H1 (cell line): ENCODE data around the gene TMEM41A. TPM values are rescaled to one million over a fixed set of nuclear protein-coding genes. Genes with fewer than 3 reads are reported as not detected.

Experiments
- CTCF ChIA-PET: fragments of 300-600 bp; sonication (Branson Sonifier 250); formaldehyde crosslinking; loops from one replicate; lab custom pipeline; 2021; ENCODE audit not compliant: partially characterized antibody; lab: Charles Lee
- POLR2A ChIA-PET: fragments of 300-600 bp; sonication (Branson Sonifier 250); formaldehyde crosslinking; loops from one replicate; lab custom pipeline; 2021; ENCODE audit warnings: inconsistent platforms; ENCODE audit not compliant: partially characterized antibody; lab: Charles Lee
- DNase-seq, 2 experiments: peaks; one replicate each; pipeline versions ENCODE4 v3.0.0 to v3.0.0-alpha.2; 2010 to 2022; ENCODE audit warnings: low spot score in 2 of 2, low read depth in 1 of 2, mixed read lengths in 1 of 2
- FAIRE-seq: peaks from 2 replicates; lab custom pipeline; 2011; peaks lifted over from hg19 to GRCh38; lab: Jason Lieb, UNC
- H2AFZ ChIP-seq: 2 replicates; pipeline ENCODE4 v1.8.1; 2012; ENCODE audit warnings: low read length, inconsistent platforms
- H2AK5ac ChIP-seq: 2 replicates; pipeline ENCODE4 v1.6.1; 2013; ENCODE audit warnings: low read depth, low read length
- H2BK120ac ChIP-seq: replicated peaks from 2 replicates; pipeline ENCODE3; 2013; ENCODE audit warnings: low read depth, low read length, inconsistent platforms
- H2BK12ac ChIP-seq: 2 replicates; pipeline ENCODE4 v1.6.1; 2013; ENCODE audit warnings: low read depth, low read length
- H2BK15ac ChIP-seq: 2 replicates; pipeline ENCODE4 v1.6.1; 2013; ENCODE audit warnings: low read length
- H2BK20ac ChIP-seq: 2 replicates; pipeline ENCODE4 v1.6.1; 2013; ENCODE audit warnings: low read length
- H2BK5ac ChIP-seq: 2 replicates; pipeline ENCODE4 v1.6.1; 2013; ENCODE audit warnings: low read depth, low read length
- H3K14ac ChIP-seq: 2 replicates; pipeline ENCODE4 v1.6.1; 2013; ENCODE audit warnings: inconsistent platforms; ENCODE audit not compliant: insufficient read length
- H3K18ac ChIP-seq: 2 replicates; pipeline ENCODE4 v1.6.1; 2013; ENCODE audit warnings: low read length; ENCODE audit errors: extremely low read depth
- H3K23ac ChIP-seq: 2 replicates; pipeline ENCODE4 v1.6.1; 2013; ENCODE audit warnings: inconsistent platforms; ENCODE audit not compliant: insufficient read length
- H3K23me2 ChIP-seq: 2 replicates; pipeline ENCODE4 v1.6.1; 2013; ENCODE audit warnings: low read depth, low read length
- H3K27ac ChIP-seq: 2 replicates; pipeline ENCODE4 v1.6.1; 2011; ENCODE audit warnings: low read depth, low read length, inconsistent platforms
- H3K27me3 ChIP-seq, 4 experiments: replicated peaks in 1 of 4; 1 replicate in 1 of 4; 2 replicates in 3 of 4; pipeline versions ENCODE4 v1.6.1 to v1.8.1; 2011 to 2013; ENCODE audit warnings: low read length in 3 of 4, mild to moderate bottlenecking in 3 of 4, inconsistent platforms in 2 of 4, mixed read lengths in 2 of 4, moderate library complexity in 1 of 4; ENCODE audit not compliant: control insufficient read depth in 3 of 4, insufficient read depth in 3 of 4; ENCODE audit errors: extremely low read depth in 1 of 4
- H3K36me3 ChIP-seq, 4 experiments: 2 replicates each; pipeline versions ENCODE4 v1.6.1 to v1.8.1; 2011 to 2013; ENCODE audit warnings: mild to moderate bottlenecking in 4 of 4, low read length in 3 of 4, moderate library complexity in 2 of 4, control low read depth in 1 of 4, inconsistent platforms in 1 of 4; ENCODE audit not compliant: insufficient read depth in 4 of 4, control insufficient read depth in 2 of 4
- H3K4ac ChIP-seq: replicated peaks from 2 replicates; pipeline ENCODE3; 2013; ENCODE audit warnings: low read length, low read depth, mixed read lengths, inconsistent platforms; ENCODE audit not compliant: insufficient read length
- H3K4me1 ChIP-seq, 4 experiments: replicated peaks in 1 of 4; 1 replicate in 1 of 4; 2 replicates in 3 of 4; pipeline versions ENCODE4 v1.6.1 to v1.8.1; 2011 to 2013; ENCODE audit warnings: low read length in 3 of 4, inconsistent platforms in 2 of 4, mixed read lengths in 1 of 4; ENCODE audit not compliant: insufficient read depth in 4 of 4, control insufficient read depth in 3 of 4
- H3K4me2 ChIP-seq, 2 experiments: 2 replicates each; pipeline versions ENCODE4 v1.6.1 to v1.8.1; 2011 to 2013; ENCODE audit warnings: low read depth in 2 of 2, low read length in 2 of 2, control low read depth in 1 of 2, inconsistent platforms in 1 of 2, mild to moderate bottlenecking in 1 of 2; ENCODE audit not compliant: insufficient read depth in 1 of 2
- H3K4me3 ChIP-seq, 4 experiments: fragments of 200-600, 300-600 bp in 1 of 4; sonication (generic), shearing (Covaris generic), sonication (Bioruptor Twin) in 1 of 4; 2 replicates each; pipeline versions ENCODE4 v1.5.1 to v1.8.1; 2011 to 2016; ENCODE audit warnings: low read length in 4 of 4, low read depth in 3 of 4, control low read depth in 2 of 4, inconsistent platforms in 2 of 4, mild to moderate bottlenecking in 2 of 4, mixed read lengths in 1 of 4, moderate library complexity in 1 of 4; ENCODE audit not compliant: insufficient read depth in 2 of 4; ENCODE audit errors: extremely low read depth in 1 of 4
- H3K56ac ChIP-seq: replicated peaks from 2 replicates; pipeline ENCODE3; 2013; ENCODE audit warnings: low read depth, mild to moderate bottlenecking, mixed read lengths, low read length, inconsistent platforms; ENCODE audit not compliant: insufficient read length
- H3K79me1 ChIP-seq: 2 replicates; pipeline ENCODE4 v1.6.1; 2013; ENCODE audit warnings: low read depth, low read length, control low read depth
- H3K79me2 ChIP-seq, 2 experiments: 2 replicates each; pipeline versions ENCODE4 v1.6.1 to v1.8.1; 2012 to 2013; ENCODE audit warnings: low read length in 2 of 2, mild to moderate bottlenecking in 2 of 2, inconsistent platforms in 1 of 2; ENCODE audit not compliant: insufficient read depth in 2 of 2, control insufficient read depth in 1 of 2
- H3K9ac ChIP-seq, 4 experiments: replicated peaks in 1 of 4; 1 replicate in 1 of 4; 2 replicates in 3 of 4; pipeline versions ENCODE4 v1.6.1 to v1.8.1; 2011 to 2013; ENCODE audit warnings: low read depth in 3 of 4, low read length in 3 of 4, control low read depth in 2 of 4, mild to moderate bottlenecking in 2 of 4, moderate library complexity in 2 of 4, inconsistent platforms in 1 of 4; ENCODE audit errors: extremely low read depth in 1 of 4
- H3K9me3 ChIP-seq, 2 experiments: 2 replicates each; pipeline versions ENCODE4 v1.6.1 to v1.8.1; 2012 to 2013; ENCODE audit warnings: mild to moderate bottlenecking in 2 of 2, moderate library complexity in 2 of 2, control low read depth in 1 of 2, inconsistent platforms in 1 of 2, low read depth in 1 of 2, low read length in 1 of 2, mixed read lengths in 1 of 2; ENCODE audit not compliant: insufficient read depth in 2 of 2
- H4K20me1 ChIP-seq, 2 experiments: replicated peaks in 1 of 2; 2 replicates each; pipeline versions ENCODE3 to v1.8.1; 2011 to 2013; ENCODE audit warnings: inconsistent platforms in 2 of 2, low read length in 2 of 2, mild to moderate bottlenecking in 1 of 2; ENCODE audit not compliant: insufficient read depth in 2 of 2, control insufficient read depth in 1 of 2
- H4K5ac ChIP-seq: 2 replicates; pipeline ENCODE4 v1.6.1; 2013; ENCODE audit warnings: low read length, low read depth, mixed read lengths, inconsistent platforms; ENCODE audit not compliant: insufficient read length
- H4K8ac ChIP-seq: 2 replicates; pipeline ENCODE4 v1.8.0; 2013; ENCODE audit warnings: mild to moderate bottlenecking, moderate library complexity, low read length, inconsistent platforms; ENCODE audit not compliant: insufficient read depth; ENCODE audit errors: extremely low read depth
- H4K91ac ChIP-seq: replicated peaks from 2 replicates; pipeline ENCODE3; 2013; ENCODE audit warnings: low read length, mixed read lengths, inconsistent platforms; ENCODE audit not compliant: insufficient read length
- BRCA1 ChIP-seq: IDR thresholded peaks from 2 replicates; pipeline ENCODE4 v1.6.1; 2012; ENCODE audit warnings: low read depth, low read length, improper control_type of control experiment
- CBX8 ChIP-seq: fragments of 300-800, 300-1000 bp; sonication (generic); IDR thresholded peaks from 2 replicates; pipeline ENCODE4 v1.7.1; 2016; ENCODE audit warnings: low read depth, low read length, borderline replicate concordance
- EGR1 ChIP-seq: IDR thresholded peaks from 2 replicates; pipeline ENCODE4 v1.6.1; 2011; ENCODE audit warnings: low read depth, low read length, borderline replicate concordance
- EP300 ChIP-seq, 2 experiments: IDR thresholded peaks; 1 replicate in 1 of 2; 2 replicates in 1 of 2; pipeline ENCODE4 v1.6.1; 2011 to 2012; ENCODE audit warnings: low read depth in 2 of 2, low read length in 2 of 2, mild to moderate bottlenecking in 2 of 2, borderline replicate concordance in 1 of 2, inconsistent platforms in 1 of 2, moderate library complexity in 1 of 2
- HDAC6 ChIP-seq: IDR thresholded peaks from one replicate; pipeline ENCODE4 v1.7.1; 2012; ENCODE audit warnings: low read depth, mild to moderate bottlenecking, inconsistent platforms, low read length, moderate library complexity
- RAD21 ChIP-seq, 2 experiments: IDR thresholded peaks in 1 of 2; conservative IDR thresholded peaks in 1 of 2; 2 replicates each; pipeline ENCODE4 v1.6.1; 2011; ENCODE audit warnings: low read depth in 2 of 2, low read length in 2 of 2, improper control_type of control experiment in 1 of 2, inconsistent platforms in 1 of 2, mild to moderate bottlenecking in 1 of 2, moderate library complexity in 1 of 2
- RNF2 ChIP-seq: fragments of 200-900, 300-1000 bp; sonication (generic); IDR thresholded peaks from 2 replicates; pipeline ENCODE4 v1.7.1; 2016; ENCODE audit warnings: borderline replicate concordance, low read depth, mild to moderate bottlenecking, antibody characterized with exemption, low read length; ENCODE audit not compliant: poor library complexity, severe bottlenecking; ENCODE audit errors: missing control alignments
- WGBS, 2 experiments: shearing (Covaris generic) in 1 of 2; methylation state at CpG; one replicate each; pipeline versions ENCODE4 v1.1.6 to v1.1.7; 2013 to 2015; ENCODE audit warnings: low lambda C conversion rate in 2 of 2, mixed read lengths in 2 of 2, inconsistent platforms in 1 of 2, low coverage in 1 of 2, missing lambda C conversion rate in 1 of 2; ENCODE audit not compliant: insufficient replicate concordance in 2 of 2, insufficient coverage in 1 of 2, insufficient read length in 1 of 2; ENCODE audit errors: extremely low coverage in 1 of 2, missing lambda C conversion rate in 1 of 2; 5-methylcytosine and 5-hydroxymethylcytosine counted together
- polyA plus RNA-seq, 7 experiments: library from polyadenylated mRNA; depleted of rRNA in 3 of 7; stranded (reverse) in 5 of 7; unstranded in 2 of 7; fragments of >200 nt in 5 of 7; fragments of 200-250 nt in 2 of 7; gene quantifications; 1 replicate in 5 of 7; 2 replicates in 1 of 7; 4 replicates in 1 of 7; pipeline versions ENCODE4 v1.2.1 to v1.2.3, GENCODE V29; 2011 to 2013; ENCODE audit warnings: missing spikeins in 2 of 7, mixed read lengths in 2 of 7
- total RNA-seq: library from RNA; stranded (reverse); fragmentation: NEBNext Ultra II Directional; extraction: Animal tissue kit (Norgen Biotek cat#: 25700); gene quantifications from 2 replicates; pipeline ENCODE4 v1.2.1, GENCODE V29; 2021

TMEM41A gene
- total and polyA plus RNA-seq, 2 of the 8 experiments (the other 6 are each of a cell fraction or from before 2014, with no cell fraction given), result 14.1 to 17.5 TPM

DNA sequence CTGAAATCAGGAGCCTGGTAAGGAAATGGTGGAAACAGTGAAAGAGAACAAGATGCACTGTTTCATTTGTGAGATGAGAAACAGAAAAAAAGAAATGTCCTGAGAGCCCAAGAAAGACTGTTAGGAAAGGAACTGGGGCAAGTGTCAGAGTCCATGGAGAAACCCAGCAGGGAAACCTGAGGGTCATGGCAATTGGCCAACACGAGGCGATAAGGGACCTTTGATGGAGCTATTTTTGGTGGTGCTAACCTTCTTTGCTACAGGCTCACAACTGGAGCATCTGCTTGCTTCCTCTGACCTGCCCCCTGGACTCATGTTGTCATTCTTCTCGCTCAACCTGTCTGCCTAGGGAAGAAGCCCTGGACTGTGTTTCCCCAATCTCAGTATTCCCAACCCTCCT is 4.2 kb upstream of the TMEM41A start:
- H4K91ac ChIP-seq, result no peak overlapping the region
- TF ChIP-seq EGR1, result no peak
- TF ChIP-seq EP300 (IDR thresholded peaks at IDR 0.05; ENCODE audit: borderline replicate concordance in 1 of 2, low read depth in 2 of 2, low read length in 2 of 2), result no peak
- TF ChIP-seq HDAC6, result no peak
- TF ChIP-seq RNF2, result no peak
- TF ChIP-seq RAD21 (IDR thresholded peaks at IDR 0.05 in 1 of 2, conservative IDR thresholded peaks at IDR 0.05 in 1 of 2; ENCODE audit: low read depth in 2 of 2, low read length in 2 of 2), result no peak
- no peak for TF ChIP-seq CBX8
- no peak for TF ChIP-seq BRCA1
- ChIA-PET CTCF (interaction anchor here (0.8 to 3.1 kb wide), 4 partner anchors 10 to 72 kb away, joined by 3 to 11 read pairs (median 3); no protein-coding TSS in a partner anchor), POLR2A (no interaction called here)
- no peak overlapping the region for H2BK12ac ChIP-seq
- no peak overlapping the region for H4K5ac ChIP-seq
- no peaks in the 10 kb centered on the region for H3K79me2 ChIP-seq
- no peak overlapping the region for H3K23ac ChIP-seq
- FAIRE-seq (no peak), DNase-seq (no peak)
- no peak overlapping the region for H3K9ac ChIP-seq
- H3K18ac ChIP-seq, result no peak overlapping the region
- H2BK20ac ChIP-seq, result no peak overlapping the region
- H2BK5ac ChIP-seq, result no peak overlapping the region
- no peak overlapping the region for H3K4ac ChIP-seq
- H3K36me3 ChIP-seq, result no peaks in the 10 kb centered on the region
- no peak overlapping the region for H3K4me2 ChIP-seq
- no peak overlapping the region for H3K4me3 ChIP-seq
- H3K56ac ChIP-seq, result no peak overlapping the region
- H3K14ac ChIP-seq, result no peak overlapping the region
- H2BK15ac ChIP-seq, result no peak overlapping the region
- H3K9me3 ChIP-seq, result no peaks in the 10 kb centered on the region
- H3K79me1 ChIP-seq, result no peaks in the 10 kb centered on the region
- no peak overlapping the region for H4K8ac ChIP-seq
- no peak overlapping the region for H2AK5ac ChIP-seq
- no peak overlapping the region for H2AFZ ChIP-seq
- H3K4me1 ChIP-seq, result no peaks in the 10 kb centered on the region
- no peak overlapping the region for H3K27ac ChIP-seq
- H3K27me3 ChIP-seq, result no peaks in the 10 kb centered on the region
- H3K23me2 ChIP-seq, result peaks cover 3% of the 10 kb centered on the region
- H4K20me1 ChIP-seq, result no peaks in the 10 kb centered on the region
- 87% methylated on average over 3 of the region's 3 CpGs; no CpG with 5 or more reads in 1 of the 2 experiments for WGBS, 2 experiments
- no peak overlapping the region for H2BK120ac ChIP-seq
